H1 (cell line): ENCODE results near the gene GDF15. TPM values are rescaled to one million over a fixed set of nuclear protein-coding genes. Genes with fewer than 3 reads are reported as not detected.

Experiments used
- CTCF ChIA-PET: fragments of 300-600 bp; sonication (Branson Sonifier 250); formaldehyde crosslinking; loops from one replicate; lab custom pipeline; 2021; ENCODE audit not compliant: partially characterized antibody; lab: Charles Lee
- POLR2A ChIA-PET: fragments of 300-600 bp; sonication (Branson Sonifier 250); formaldehyde crosslinking; loops from one replicate; lab custom pipeline; 2021; ENCODE audit warnings: inconsistent platforms; ENCODE audit not compliant: partially characterized antibody; lab: Charles Lee
- DNase-seq, 2 experiments: peaks; one replicate each; pipeline versions ENCODE4 v3.0.0 to v3.0.0-alpha.2; 2010 to 2022; ENCODE audit warnings: low spot score in 2 of 2, low read depth in 1 of 2, mixed read lengths in 1 of 2
- FAIRE-seq: peaks from 2 replicates; lab custom pipeline; 2011; peaks lifted over from hg19 to GRCh38; lab: Jason Lieb, UNC
- H2AFZ ChIP-seq: 2 replicates; pipeline ENCODE4 v1.8.1; 2012; ENCODE audit warnings: low read length, inconsistent platforms
- H2AK5ac ChIP-seq: 2 replicates; pipeline ENCODE4 v1.6.1; 2013; ENCODE audit warnings: low read depth, low read length
- H2BK120ac ChIP-seq: replicated peaks from 2 replicates; pipeline ENCODE3; 2013; ENCODE audit warnings: low read depth, low read length, inconsistent platforms
- H2BK12ac ChIP-seq: 2 replicates; pipeline ENCODE4 v1.6.1; 2013; ENCODE audit warnings: low read depth, low read length
- H2BK15ac ChIP-seq: 2 replicates; pipeline ENCODE4 v1.6.1; 2013; ENCODE audit warnings: low read length
- H2BK20ac ChIP-seq: 2 replicates; pipeline ENCODE4 v1.6.1; 2013; ENCODE audit warnings: low read length
- H2BK5ac ChIP-seq: 2 replicates; pipeline ENCODE4 v1.6.1; 2013; ENCODE audit warnings: low read depth, low read length
- H3K14ac ChIP-seq: 2 replicates; pipeline ENCODE4 v1.6.1; 2013; ENCODE audit warnings: inconsistent platforms; ENCODE audit not compliant: insufficient read length
- H3K18ac ChIP-seq: 2 replicates; pipeline ENCODE4 v1.6.1; 2013; ENCODE audit warnings: low read length; ENCODE audit errors: extremely low read depth
- H3K23ac ChIP-seq: 2 replicates; pipeline ENCODE4 v1.6.1; 2013; ENCODE audit warnings: inconsistent platforms; ENCODE audit not compliant: insufficient read length
- H3K23me2 ChIP-seq: 2 replicates; pipeline ENCODE4 v1.6.1; 2013; ENCODE audit warnings: low read depth, low read length
- H3K27ac ChIP-seq: 2 replicates; pipeline ENCODE4 v1.6.1; 2011; ENCODE audit warnings: low read depth, low read length, inconsistent platforms
- H3K27me3 ChIP-seq, 4 experiments: replicated peaks in 1 of 4; 1 replicate in 1 of 4; 2 replicates in 3 of 4; pipeline versions ENCODE4 v1.6.1 to v1.8.1; 2011 to 2013; ENCODE audit warnings: low read length in 3 of 4, mild to moderate bottlenecking in 3 of 4, inconsistent platforms in 2 of 4, mixed read lengths in 2 of 4, moderate library complexity in 1 of 4; ENCODE audit not compliant: control insufficient read depth in 3 of 4, insufficient read depth in 3 of 4; ENCODE audit errors: extremely low read depth in 1 of 4
- H3K36me3 ChIP-seq, 4 experiments: 2 replicates each; pipeline versions ENCODE4 v1.6.1 to v1.8.1; 2011 to 2013; ENCODE audit warnings: mild to moderate bottlenecking in 4 of 4, low read length in 3 of 4, moderate library complexity in 2 of 4, control low read depth in 1 of 4, inconsistent platforms in 1 of 4; ENCODE audit not compliant: insufficient read depth in 4 of 4, control insufficient read depth in 2 of 4
- H3K4ac ChIP-seq: replicated peaks from 2 replicates; pipeline ENCODE3; 2013; ENCODE audit warnings: low read length, low read depth, mixed read lengths, inconsistent platforms; ENCODE audit not compliant: insufficient read length
- H3K4me1 ChIP-seq, 4 experiments: replicated peaks in 1 of 4; 1 replicate in 1 of 4; 2 replicates in 3 of 4; pipeline versions ENCODE4 v1.6.1 to v1.8.1; 2011 to 2013; ENCODE audit warnings: low read length in 3 of 4, inconsistent platforms in 2 of 4, mixed read lengths in 1 of 4; ENCODE audit not compliant: insufficient read depth in 4 of 4, control insufficient read depth in 3 of 4
- H3K4me2 ChIP-seq, 2 experiments: 2 replicates each; pipeline versions ENCODE4 v1.6.1 to v1.8.1; 2011 to 2013; ENCODE audit warnings: low read depth in 2 of 2, low read length in 2 of 2, control low read depth in 1 of 2, inconsistent platforms in 1 of 2, mild to moderate bottlenecking in 1 of 2; ENCODE audit not compliant: insufficient read depth in 1 of 2
- H3K4me3 ChIP-seq, 4 experiments: fragments of 200-600, 300-600 bp in 1 of 4; sonication (generic), shearing (Covaris generic), sonication (Bioruptor Twin) in 1 of 4; 2 replicates each; pipeline versions ENCODE4 v1.5.1 to v1.8.1; 2011 to 2016; ENCODE audit warnings: low read length in 4 of 4, low read depth in 3 of 4, control low read depth in 2 of 4, inconsistent platforms in 2 of 4, mild to moderate bottlenecking in 2 of 4, mixed read lengths in 1 of 4, moderate library complexity in 1 of 4; ENCODE audit not compliant: insufficient read depth in 2 of 4; ENCODE audit errors: extremely low read depth in 1 of 4
- H3K56ac ChIP-seq: replicated peaks from 2 replicates; pipeline ENCODE3; 2013; ENCODE audit warnings: low read depth, mild to moderate bottlenecking, mixed read lengths, low read length, inconsistent platforms; ENCODE audit not compliant: insufficient read length
- H3K79me1 ChIP-seq: 2 replicates; pipeline ENCODE4 v1.6.1; 2013; ENCODE audit warnings: low read depth, low read length, control low read depth
- H3K79me2 ChIP-seq, 2 experiments: 2 replicates each; pipeline versions ENCODE4 v1.6.1 to v1.8.1; 2012 to 2013; ENCODE audit warnings: low read length in 2 of 2, mild to moderate bottlenecking in 2 of 2, inconsistent platforms in 1 of 2; ENCODE audit not compliant: insufficient read depth in 2 of 2, control insufficient read depth in 1 of 2
- H3K9ac ChIP-seq, 4 experiments: replicated peaks in 1 of 4; 1 replicate in 1 of 4; 2 replicates in 3 of 4; pipeline versions ENCODE4 v1.6.1 to v1.8.1; 2011 to 2013; ENCODE audit warnings: low read depth in 3 of 4, low read length in 3 of 4, control low read depth in 2 of 4, mild to moderate bottlenecking in 2 of 4, moderate library complexity in 2 of 4, inconsistent platforms in 1 of 4; ENCODE audit errors: extremely low read depth in 1 of 4
- H3K9me3 ChIP-seq, 2 experiments: 2 replicates each; pipeline versions ENCODE4 v1.6.1 to v1.8.1; 2012 to 2013; ENCODE audit warnings: mild to moderate bottlenecking in 2 of 2, moderate library complexity in 2 of 2, control low read depth in 1 of 2, inconsistent platforms in 1 of 2, low read depth in 1 of 2, low read length in 1 of 2, mixed read lengths in 1 of 2; ENCODE audit not compliant: insufficient read depth in 2 of 2
- H4K20me1 ChIP-seq, 2 experiments: replicated peaks in 1 of 2; 2 replicates each; pipeline versions ENCODE3 to v1.8.1; 2011 to 2013; ENCODE audit warnings: inconsistent platforms in 2 of 2, low read length in 2 of 2, mild to moderate bottlenecking in 1 of 2; ENCODE audit not compliant: insufficient read depth in 2 of 2, control insufficient read depth in 1 of 2
- H4K5ac ChIP-seq: 2 replicates; pipeline ENCODE4 v1.6.1; 2013; ENCODE audit warnings: low read length, low read depth, mixed read lengths, inconsistent platforms; ENCODE audit not compliant: insufficient read length
- H4K8ac ChIP-seq: 2 replicates; pipeline ENCODE4 v1.8.0; 2013; ENCODE audit warnings: mild to moderate bottlenecking, moderate library complexity, low read length, inconsistent platforms; ENCODE audit not compliant: insufficient read depth; ENCODE audit errors: extremely low read depth
- H4K91ac ChIP-seq: replicated peaks from 2 replicates; pipeline ENCODE3; 2013; ENCODE audit warnings: low read length, mixed read lengths, inconsistent platforms; ENCODE audit not compliant: insufficient read length
- ASH2L ChIP-seq: fragments of 200-600, 300-600 bp; sonication (generic); IDR thresholded peaks from one replicate; pipeline ENCODE4 v1.7.1; 2017; ENCODE audit warnings: low read length
- BACH1 ChIP-seq: IDR thresholded peaks from 2 replicates; pipeline ENCODE4 v1.6.1; 2012; ENCODE audit warnings: low read length, improper control_type of control experiment
- EP300 ChIP-seq, 2 experiments: IDR thresholded peaks; 1 replicate in 1 of 2; 2 replicates in 1 of 2; pipeline ENCODE4 v1.6.1; 2011 to 2012; ENCODE audit warnings: low read depth in 2 of 2, low read length in 2 of 2, mild to moderate bottlenecking in 2 of 2, borderline replicate concordance in 1 of 2, inconsistent platforms in 1 of 2, moderate library complexity in 1 of 2
- NANOG ChIP-seq: IDR thresholded peaks from 2 replicates; pipeline ENCODE4 v1.6.1; 2011; ENCODE audit warnings: low read length, low read depth, mild to moderate bottlenecking, inconsistent platforms; ENCODE audit not compliant: insufficient read depth, poor library complexity, severe bottlenecking
- TBP ChIP-seq: IDR thresholded peaks from 2 replicates; pipeline ENCODE4 v1.6.1; 2011; ENCODE audit warnings: low read depth, low read length, improper control_type of control experiment
- TEAD4 ChIP-seq: IDR thresholded peaks from 2 replicates; pipeline ENCODE4 v1.6.1; 2012; ENCODE audit warnings: low read depth, low read length, inconsistent platforms, mixed read lengths
- WGBS, 2 experiments: shearing (Covaris generic) in 1 of 2; methylation state at CpG; one replicate each; pipeline versions ENCODE4 v1.1.6 to v1.1.7; 2013 to 2015; ENCODE audit warnings: low lambda C conversion rate in 2 of 2, mixed read lengths in 2 of 2, inconsistent platforms in 1 of 2, low coverage in 1 of 2, missing lambda C conversion rate in 1 of 2; ENCODE audit not compliant: insufficient replicate concordance in 2 of 2, insufficient coverage in 1 of 2, insufficient read length in 1 of 2; ENCODE audit errors: extremely low coverage in 1 of 2, missing lambda C conversion rate in 1 of 2; 5-methylcytosine and 5-hydroxymethylcytosine counted together
- polyA plus RNA-seq, 7 experiments: library from polyadenylated mRNA; depleted of rRNA in 3 of 7; stranded (reverse) in 5 of 7; unstranded in 2 of 7; fragments of >200 nt in 5 of 7; fragments of 200-250 nt in 2 of 7; gene quantifications; 1 replicate in 5 of 7; 2 replicates in 1 of 7; 4 replicates in 1 of 7; pipeline versions ENCODE4 v1.2.1 to v1.2.3, GENCODE V29; 2011 to 2013; ENCODE audit warnings: missing spikeins in 2 of 7, mixed read lengths in 2 of 7
- total RNA-seq: library from RNA; stranded (reverse); fragmentation: NEBNext Ultra II Directional; extraction: Animal tissue kit (Norgen Biotek cat#: 25700); gene quantifications from 2 replicates; pipeline ENCODE4 v1.2.1, GENCODE V29; 2021
- TF ChIP-seq, protein P1 (sequence below): IDR thresholded peaks from 2 replicates; pipeline ENCODE4 v1.6.1; 2012; ENCODE audit warnings: low read length, inconsistent platforms

The GDF15 gene
- total and polyA plus RNA-seq, 2 of the 8 experiments (the other 6 are each of a cell fraction or from before 2014, with no cell fraction given) = 4.1 to 8.5 TPM

DNA sequence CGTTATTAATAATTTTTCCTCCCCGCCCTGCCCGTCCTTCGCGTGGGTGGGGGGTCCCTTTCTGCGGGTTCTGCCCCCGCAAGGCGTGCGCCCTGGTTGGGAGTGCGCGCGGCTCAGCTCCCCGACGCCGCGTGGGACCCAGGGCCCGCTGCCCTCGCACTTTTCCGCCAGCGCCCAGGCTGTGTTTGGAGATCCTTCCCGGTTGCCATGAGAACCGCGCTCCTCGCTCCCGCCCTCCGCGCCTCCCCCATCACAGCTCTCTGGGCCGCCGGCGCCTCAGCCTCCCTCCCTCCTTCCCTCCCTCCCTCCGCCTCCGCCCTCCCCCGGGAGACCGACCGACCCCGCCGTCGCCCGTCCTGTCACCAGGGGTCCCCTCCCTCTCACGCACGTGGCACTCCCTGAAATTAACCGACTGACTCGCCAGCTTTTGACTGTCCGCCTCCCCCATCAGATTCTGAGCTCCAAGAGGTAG, 30.9 kb downstream of the GDF15 start:
- H4K20me1 ChIP-seq = peaks cover 0 to 4% of the 10 kb centered on the region in 2 experiments
- peaks cover 19% of the 10 kb centered on the region; the same call in 1 of the 2 replicates for H3K23me2 ChIP-seq
- peak overlapping the region; percentile 72 for H2BK5ac ChIP-seq
- no peaks in the 10 kb centered on the region for H3K79me2 ChIP-seq
- H2AK5ac ChIP-seq = no peak overlapping the region; the same call in 1 of the 2 replicates
- H3K4me1 ChIP-seq = peaks cover 0 to 27% (median 21%) of the 10 kb centered on the region in 4 experiments; a peak in 6 of 7 replicates
- H2BK20ac ChIP-seq = no peak overlapping the region
- peaks cover 5 to 29% (median 23%) of the 10 kb centered on the region in 4 experiments for H3K27me3 ChIP-seq
- H3K56ac ChIP-seq = peak overlapping the region; percentile 9
- no peak overlapping the region for H2BK120ac ChIP-seq
- H2BK15ac ChIP-seq = peak overlapping the region; percentile 24; the same call in 1 of the 2 replicates
- no peak overlapping the region for H3K23ac ChIP-seq
- peak overlapping the region; percentile 77 for H3K4ac ChIP-seq
- ChIA-PET POLR2A (interaction anchor here (0.7 to 6.8 kb wide), 17 partner anchors 9 to 136 kb away, joined by 3 to 72 read pairs (median 3); partner anchors contain the start of genes JUND, LSM4 and PGPEP1), CTCF (interaction anchor here (0.6 to 11.0 kb wide), 10 partner anchors 23 to 383 kb away, joined by 3 to 177 read pairs (median 4); partner anchors contain the start of genes GDF15 and JUND)
- no peak overlapping the region for H3K14ac ChIP-seq
- DNase-seq = peak in 1 of 2 experiments; percentile 86
- H2AFZ ChIP-seq = no peak overlapping the region
- peak overlapping the region; percentile 44 for H3K27ac ChIP-seq
- WGBS, 2 experiments = 1% methylated on average over 17 of the region's 44 CpGs; no CpG with 5 or more reads in 1 of the 2 experiments
- peak overlapping the region; percentile 84; the same call in 1 of the 2 replicates for H2BK12ac ChIP-seq
- H4K8ac ChIP-seq = 0 out of 2 replicates have a peak overlapping the region, but pooled peaks have one; percentile 45
- H3K9ac ChIP-seq = peak overlapping the region in 3 of 4 experiments; percentile 30 to 69 (median 65); a peak in 3 of 7 replicates
- no peaks in the 10 kb centered on the region for H3K9me3 ChIP-seq
- peak overlapping the region; percentile 28 to 63 (median 40) for H3K4me3 ChIP-seq
- FAIRE-seq = no peak
- H3K36me3 ChIP-seq = no peaks in the 10 kb centered on the region
- H3K4me2 ChIP-seq = peak overlapping the region; percentile 70 to 88
- H4K91ac ChIP-seq = peak overlapping the region; percentile 83
- H3K79me1 ChIP-seq = no peaks in the 10 kb centered on the region
- H4K5ac ChIP-seq = peak overlapping the region; percentile 29
- peak overlapping the region; percentile 81 for H3K18ac ChIP-seq
- TF ChIP-seq, protein P1, sequence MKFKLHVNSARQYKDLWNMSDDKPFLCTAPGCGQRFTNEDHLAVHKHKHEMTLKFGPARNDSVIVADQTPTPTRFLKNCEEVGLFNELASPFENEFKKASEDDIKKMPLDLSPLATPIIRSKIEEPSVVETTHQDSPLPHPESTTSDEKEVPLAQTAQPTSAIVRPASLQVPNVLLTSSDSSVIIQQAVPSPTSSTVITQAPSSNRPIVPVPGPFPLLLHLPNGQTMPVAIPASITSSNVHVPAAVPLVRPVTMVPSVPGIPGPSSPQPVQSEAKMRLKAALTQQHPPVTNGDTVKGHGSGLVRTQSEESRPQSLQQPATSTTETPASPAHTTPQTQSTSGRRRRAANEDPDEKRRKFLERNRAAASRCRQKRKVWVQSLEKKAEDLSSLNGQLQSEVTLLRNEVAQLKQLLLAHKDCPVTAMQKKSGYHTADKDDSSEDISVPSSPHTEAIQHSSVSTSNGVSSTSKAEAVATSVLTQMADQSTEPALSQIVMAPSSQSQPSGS = no peak
- TF ChIP-seq TEAD4 = no peak
- TF ChIP-seq EP300 (IDR thresholded peaks at IDR 0.05; ENCODE audit: borderline replicate concordance in 1 of 2, low read depth in 2 of 2, low read length in 2 of 2) = peak in 1 of 2 experiments; percentile 4; a peak in 1 of 3 replicates
- no peak for TF ChIP-seq TBP
- TF ChIP-seq NANOG = no peak
- TF ChIP-seq BACH1 = 0 out of 2 replicates have a peak, but pooled peaks have one; percentile 7
- peak; percentile 27 for TF ChIP-seq ASH2L
